KG1 (cell line): ENCODE results near the gene TLL1.

Experiments used
- DNase-seq: peaks from one replicate; lab custom pipeline; 2025; lab: John Stamatoyannopoulos, UW

The TLL1 gene

DNA sequence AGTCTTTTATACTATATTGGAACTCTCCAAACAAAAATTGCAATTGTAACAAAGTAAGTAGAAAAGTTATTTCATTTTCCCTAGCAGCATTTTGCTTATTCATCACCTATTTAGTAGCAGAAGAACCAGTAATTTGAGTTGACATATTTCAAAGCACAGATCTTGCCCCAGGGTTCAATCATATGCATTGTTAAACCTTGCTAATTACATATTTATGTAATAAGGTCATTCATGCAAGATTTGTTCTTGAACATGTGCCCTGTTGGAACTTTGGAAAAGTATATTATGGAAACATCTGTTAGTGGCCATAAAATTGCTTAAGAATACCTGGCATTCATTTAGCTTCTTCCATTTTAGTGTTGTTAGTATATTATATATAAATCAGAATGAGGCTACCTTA is 191.7 kb downstream of the TLL1 start:
- no peak for DNase-seq

DNA sequence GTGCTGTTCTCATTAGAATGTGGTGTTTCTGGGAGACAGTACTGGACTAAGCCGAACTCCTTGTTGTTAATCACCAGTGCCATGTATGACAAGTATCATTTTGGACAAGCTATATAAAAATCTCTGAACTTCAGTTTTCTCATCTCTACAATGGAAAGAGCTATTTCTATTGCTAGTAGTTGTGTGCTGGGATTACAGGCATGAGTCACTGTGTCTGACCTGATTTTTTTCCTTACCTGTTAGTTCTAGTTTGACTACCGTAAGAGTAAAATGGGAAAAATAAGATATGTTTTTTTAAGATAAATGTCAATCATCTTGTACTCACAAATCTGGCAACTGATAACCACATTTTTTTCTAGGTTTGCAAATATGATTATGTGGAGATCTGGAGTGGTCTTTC is 192.3 kb downstream of the TLL1 start:
- DNase-seq = no peak

DNA sequence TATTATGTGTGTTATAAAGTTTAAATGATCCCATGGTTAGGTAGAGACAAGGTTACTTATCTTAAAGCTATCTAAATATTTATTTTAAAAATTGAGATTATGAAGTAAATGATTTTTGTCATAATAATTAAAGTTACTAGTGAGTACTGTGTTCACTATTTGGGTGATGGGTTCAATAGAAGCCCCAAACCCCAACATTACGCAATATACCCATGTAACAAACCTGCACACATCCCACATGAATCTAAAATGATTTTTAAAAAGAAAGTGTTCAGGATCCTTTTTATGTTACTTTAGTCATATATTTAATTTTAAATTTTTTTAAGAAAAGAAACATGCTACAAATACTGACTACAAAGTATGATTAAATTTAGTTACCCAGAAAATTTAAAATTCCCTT is 193.9 kb downstream of the TLL1 start:
- no peak for DNase-seq

DNA sequence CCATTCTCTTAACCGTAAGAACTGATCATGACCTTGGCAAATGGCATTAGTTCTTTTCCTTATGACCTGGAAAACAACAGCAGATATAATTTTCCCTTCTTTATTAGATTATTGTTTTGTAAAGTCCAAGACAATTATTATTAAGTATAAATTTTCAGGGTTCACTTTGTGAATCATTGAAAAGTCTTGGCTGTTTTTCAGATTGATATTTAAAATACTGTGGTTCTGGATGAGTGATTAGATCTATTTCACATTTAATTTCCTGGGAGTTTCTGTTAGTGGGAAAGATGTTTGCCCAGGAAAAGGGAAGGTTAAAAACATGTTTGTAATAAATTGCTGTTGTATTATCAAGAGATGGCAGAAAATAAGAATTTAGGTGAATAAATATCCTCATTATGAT is 194.9 kb downstream of the TLL1 start:
- DNase-seq = no peak

DNA sequence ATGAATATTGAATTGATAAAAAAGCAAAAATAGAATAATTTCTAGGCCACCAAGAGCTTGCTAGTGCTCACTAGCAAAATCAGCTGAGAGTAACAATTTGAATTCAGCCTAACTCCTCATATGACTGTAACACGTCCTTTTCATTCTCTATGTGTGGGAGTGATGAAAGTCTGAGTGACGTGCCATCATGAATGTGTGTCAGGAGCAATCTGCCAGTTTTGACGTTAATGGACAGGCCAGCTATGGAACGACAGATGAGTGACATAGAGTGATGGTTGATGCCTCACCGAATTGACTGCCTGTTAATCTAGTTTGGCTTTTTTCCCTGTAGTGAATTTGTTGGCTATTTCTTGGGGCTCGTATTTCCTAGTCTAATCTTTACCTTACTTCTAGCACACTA is 200.7 kb downstream of the TLL1 start:
- no peak for DNase-seq

DNA sequence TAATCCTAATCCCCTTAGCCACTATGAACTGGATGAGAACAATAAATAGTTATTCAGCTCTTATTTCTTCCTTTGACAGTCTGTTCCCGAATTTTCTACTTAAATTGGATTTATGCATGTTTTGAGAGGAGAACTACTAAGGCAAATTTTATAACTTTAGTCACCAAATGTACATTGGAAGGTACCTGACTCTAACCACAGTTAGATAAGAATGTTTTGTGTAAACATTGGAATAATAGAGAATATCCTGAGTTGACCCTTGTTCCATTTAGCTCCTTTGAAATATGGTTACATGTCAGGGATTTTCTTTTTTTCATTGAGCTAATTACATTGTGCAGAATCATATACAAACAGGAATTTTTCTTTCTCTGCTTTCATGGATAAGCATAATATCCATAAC is 202.6 kb downstream of the TLL1 start:
- no peak for DNase-seq

DNA sequence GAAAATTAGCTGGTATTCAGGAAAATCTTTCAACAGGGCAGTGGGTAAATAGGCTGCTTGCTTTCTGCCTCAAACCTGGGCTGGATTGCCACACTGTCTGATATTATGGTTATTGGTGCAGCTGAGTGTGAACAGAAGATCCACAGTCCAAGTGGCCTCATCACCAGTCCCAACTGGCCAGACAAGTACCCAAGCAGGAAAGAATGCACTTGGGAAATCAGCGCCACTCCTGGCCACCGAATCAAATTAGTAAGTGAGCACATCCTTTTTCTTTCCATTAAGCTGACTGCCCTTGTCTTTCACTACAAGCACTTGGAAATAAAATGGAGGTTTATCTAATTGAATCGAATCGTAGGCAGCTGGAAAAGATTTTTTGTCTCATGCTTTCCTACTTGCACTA is 204.7 kb downstream of the TLL1 start:
- no peak for DNase-seq

DNA sequence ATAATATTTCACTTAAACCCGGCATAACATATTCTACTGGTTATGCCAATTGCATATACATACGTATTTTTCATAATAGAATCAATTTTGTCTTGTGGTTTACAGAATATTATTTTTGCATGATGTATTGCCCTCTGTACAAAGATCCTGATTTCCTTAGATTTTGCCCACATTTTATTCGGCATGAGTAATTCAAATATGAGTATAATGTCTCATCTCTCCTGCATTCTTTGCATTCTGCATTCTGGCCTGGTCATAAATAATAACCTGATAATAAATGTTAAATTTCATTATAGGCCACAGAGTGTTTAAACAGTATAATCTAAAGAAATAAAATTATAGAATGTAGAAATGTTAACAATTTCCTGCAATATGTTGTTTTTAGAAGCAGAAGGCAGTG is 205.3 kb downstream of the TLL1 start:
- DNase-seq = no peak

DNA sequence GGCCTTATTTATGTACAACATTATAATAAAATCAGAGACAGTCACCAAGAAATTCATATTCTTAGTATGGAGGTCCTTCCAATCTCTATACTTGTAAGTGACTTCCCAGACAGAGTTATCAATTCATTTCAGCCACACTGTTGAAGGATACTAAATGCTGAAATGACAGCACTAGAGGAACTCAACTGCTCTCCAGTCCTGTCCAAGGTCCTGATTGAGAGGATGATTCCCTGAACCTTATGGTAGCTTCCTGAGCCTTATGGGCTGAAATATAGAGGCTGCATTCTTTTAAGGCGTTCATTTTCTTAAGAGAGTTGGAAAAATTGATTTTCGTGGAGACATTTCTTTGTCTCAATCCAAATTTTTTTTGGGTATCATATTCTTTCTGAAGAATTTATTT is 205.9 kb downstream of the TLL1 start:
- no peak for DNase-seq

DNA sequence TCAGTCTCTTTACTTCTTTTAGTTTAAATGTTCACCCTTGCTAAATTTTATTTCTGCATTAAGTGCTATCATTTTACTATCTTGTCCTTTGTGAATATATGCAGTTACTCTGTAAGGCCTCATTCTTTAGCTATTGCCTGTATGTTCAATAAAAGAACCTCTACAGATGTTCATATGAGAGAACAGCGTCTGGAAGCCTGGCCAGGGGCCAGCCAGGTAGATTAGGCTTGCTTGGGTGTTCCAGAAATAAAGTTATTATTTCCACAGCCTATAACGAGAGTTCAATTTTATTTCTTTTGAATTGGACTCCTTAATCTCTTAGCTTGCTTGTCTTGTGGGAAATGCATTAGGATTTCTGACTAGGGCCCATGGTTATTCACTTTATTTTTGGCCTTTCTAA is 214.5 kb downstream of the TLL1 start:
- no peak for DNase-seq

DNA sequence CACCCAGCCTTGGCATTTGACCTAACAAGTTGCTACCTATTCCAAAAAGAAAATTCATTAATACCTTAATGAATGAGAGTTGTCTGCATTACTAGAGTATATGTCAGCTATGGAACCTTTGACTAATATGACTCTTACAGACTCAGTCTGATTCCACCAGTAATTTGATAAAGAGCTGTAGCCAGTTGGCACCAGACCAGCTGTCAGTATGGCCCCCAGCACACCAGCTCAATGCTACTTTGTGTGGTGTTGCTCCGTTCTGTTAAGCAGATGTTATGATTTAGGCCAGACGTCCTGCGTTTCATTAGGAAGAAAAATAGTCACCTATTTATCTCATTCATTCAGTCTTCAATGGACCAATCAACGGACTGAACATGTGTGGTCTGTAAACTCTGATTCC is 215.5 kb downstream of the TLL1 start:
- DNase-seq = no peak

DNA sequence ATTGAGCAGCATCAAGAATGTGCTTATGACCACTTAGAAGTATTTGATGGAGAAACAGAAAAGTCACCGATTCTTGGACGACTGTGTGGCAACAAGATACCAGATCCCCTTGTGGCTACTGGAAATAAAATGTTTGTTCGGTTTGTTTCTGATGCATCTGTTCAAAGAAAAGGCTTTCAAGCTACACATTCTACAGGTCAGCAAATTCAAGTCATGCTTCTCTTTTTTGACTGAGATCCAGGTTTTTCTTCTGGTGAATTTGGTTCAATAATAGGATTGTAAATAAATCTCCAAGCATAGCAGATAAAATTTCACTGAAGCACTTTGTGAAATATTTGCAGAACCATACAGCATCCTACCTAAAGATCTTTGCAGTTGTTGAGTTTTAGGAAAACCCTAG is 218.1 kb downstream of the TLL1 start:
- no peak for DNase-seq

DNA sequence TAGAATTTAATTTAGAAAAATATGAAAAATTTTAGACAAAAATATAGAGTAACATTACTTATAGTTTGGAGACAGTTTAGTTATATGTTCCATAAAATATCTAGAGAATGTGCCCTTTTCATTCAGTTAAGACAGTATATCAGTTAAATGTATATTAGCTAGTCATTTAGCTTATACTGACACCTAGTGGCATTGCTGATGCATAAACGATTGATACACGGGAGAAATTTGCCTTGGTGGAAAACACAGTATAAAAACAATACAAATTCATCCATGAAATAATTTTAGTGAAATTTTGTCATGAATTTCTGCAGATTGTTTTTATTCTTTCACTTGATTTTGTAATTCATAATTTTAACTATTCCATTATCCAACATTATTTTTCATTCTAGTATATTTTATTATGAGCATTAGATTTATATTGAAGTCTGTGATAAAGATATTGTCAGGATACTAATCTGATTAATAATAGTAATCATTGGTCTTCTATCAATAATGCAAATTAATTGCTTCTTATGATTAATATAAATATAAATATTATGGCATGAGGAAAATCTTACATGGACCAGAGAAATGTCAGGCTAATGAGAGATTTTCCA is 219.0 kb downstream of the TLL1 start:
- DNase-seq = no peak

DNA sequence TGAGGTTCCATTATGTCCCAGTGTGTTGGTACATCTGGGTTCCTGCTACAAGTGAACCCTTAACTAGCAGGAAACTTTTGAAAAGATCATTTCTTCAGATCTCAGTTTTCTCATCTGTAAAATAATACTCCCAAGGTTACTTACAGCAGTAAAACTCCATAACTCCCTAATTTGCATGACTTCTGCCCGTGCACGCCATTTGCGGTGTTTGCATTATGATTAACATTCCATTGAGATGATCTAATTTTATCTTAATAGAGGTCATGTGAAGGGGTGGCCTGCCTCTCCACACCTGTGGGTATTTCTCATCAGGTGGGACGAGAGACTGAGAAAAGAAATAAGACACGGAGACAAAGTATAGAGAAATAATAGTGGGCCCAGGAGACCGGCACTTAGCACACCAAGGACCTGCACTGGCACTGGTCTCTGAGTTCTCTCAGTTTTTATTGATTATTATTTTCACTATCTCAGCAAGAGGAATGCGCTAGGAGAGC is 219.8 kb downstream of the TLL1 start:
- no peak for DNase-seq

DNA sequence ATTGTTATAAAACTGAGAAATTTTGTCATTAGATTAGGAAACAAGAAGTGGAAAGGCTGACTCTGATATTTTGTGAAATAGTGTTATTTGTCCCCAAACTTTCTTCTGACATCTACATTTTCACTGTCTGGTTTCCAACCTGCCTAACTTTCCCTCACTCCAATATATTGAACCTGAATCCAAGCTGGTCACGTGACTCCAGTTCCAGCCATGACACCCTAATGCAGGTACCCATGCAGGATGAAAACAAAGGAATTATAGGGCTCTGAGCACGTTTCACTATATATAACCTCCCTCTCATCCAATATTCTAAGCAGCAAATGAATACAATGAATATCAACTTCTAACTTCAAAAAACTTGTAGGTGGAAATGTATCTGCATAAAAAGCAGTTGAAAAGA is 231.6 kb downstream of the TLL1 start:
- no peak for DNase-seq

DNA sequence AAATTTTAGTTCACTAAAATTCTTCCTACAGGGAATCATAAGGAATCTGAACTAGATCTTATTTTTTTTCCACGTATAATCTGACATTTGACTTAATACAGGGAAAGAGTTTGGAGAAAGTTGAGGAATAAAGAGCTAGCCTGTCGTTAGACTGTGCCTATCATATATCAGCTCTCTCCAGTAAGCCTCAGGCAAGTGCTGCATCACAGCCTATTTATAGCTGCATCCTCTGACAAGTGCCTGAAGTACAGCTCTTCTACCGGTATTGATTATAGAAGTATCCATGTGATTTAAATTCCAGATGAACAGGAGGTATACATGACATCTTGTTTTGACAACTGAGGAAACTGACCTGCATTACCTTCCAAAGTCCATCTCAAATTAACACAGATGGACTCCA is 248.9 kb downstream of the TLL1 start:
- DNase-seq = no peak

DNA sequence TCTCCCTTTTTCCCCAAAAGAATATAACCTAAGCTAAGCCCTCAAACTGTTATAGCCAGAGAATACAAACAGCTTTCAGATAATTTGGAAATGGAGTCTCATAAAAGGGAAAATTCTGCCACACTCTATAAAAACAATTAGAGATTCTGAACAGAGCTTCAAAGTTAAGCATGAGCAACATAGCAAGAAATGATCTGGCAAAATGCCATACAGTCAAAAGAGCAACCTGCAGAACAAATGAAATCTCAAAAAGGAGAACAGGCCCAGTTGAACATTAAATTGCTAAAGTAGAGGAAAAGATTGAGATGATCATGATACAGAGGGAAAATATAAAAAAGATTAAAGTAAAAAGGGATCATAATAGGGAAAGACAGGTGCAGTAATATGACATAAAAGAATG is 250.5 kb downstream of the TLL1 start:
- DNase-seq = no peak

DNA sequence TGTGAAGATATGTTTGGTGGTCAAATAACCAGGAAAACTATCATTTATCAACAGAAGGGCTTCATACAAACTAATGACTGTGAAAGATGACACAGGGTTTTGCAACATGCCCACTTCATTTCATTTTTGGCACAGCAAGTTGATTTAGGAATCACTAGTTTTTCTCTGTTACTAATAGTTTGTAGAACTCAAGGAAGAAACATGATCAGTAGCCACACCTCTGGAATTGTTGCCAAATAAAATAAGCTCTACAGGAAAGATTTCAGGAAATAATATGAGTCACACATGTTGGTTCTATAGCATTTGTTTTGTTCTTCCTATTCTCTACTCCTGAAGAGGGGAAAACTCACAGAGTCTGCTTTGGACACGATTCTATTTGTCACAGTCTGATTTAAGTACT is 255.4 kb downstream of the TLL1 start:
- DNase-seq = no peak

DNA sequence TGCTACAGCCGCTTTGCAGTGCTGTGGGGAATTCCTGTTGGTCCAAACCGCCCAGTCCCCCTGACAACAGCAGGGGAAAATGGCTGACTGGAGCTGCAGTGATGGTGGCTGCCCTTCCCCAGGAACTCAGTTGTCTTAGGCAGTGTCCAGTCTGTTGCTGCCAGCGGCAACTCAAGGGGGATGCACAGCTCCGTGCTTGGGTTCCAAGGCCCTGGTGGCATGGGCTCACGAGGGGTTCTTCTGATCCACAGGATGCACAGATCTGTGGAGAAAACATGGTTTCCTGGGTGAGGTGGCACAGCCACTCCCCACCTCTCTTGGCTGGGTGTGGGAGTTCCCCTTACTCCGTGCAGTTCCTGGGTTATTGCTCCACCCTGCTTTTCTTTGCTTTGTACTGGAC is 261.2 kb downstream of the TLL1 start:
- DNase-seq = no peak

DNA sequence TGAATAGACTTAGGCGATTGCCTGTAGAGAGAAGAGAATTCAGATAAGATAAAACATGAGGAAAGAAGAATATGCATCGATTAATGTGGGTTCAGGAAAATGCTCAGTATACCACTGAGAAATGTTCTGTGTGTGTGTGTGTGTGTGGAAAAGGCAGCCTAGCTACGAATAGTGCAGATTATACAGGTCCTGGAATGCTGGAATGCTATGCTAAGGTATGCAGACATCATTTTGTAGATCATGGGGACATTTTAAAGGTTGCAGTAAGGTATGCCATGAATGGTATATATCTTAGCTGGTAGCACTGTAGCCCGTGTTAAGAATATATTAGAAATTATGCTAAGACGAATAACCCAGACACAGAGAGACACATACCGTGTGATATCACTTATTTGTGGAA is 267.9 kb downstream of the TLL1 start:
- DNase-seq = no peak

DNA sequence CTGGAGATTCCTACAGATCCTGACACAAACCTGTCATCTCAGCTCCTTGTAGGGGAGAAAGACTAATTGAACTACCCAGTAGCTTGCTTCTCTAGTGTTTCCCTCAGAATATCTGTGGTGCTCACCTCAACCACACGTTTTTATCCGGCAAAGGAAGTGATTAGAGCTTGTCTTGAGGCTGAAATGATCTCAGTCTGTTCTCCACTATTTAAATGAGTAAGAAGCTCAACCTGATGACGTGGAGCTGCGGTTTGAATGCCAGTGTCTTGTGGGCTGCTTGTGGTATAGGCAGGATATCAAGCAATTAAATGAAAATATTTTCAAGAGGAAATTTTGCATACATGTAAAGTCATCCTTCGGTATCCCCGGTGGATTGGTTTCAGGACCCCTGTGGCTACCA is 270.2 kb downstream of the TLL1 start:
- no peak for DNase-seq

DNA sequence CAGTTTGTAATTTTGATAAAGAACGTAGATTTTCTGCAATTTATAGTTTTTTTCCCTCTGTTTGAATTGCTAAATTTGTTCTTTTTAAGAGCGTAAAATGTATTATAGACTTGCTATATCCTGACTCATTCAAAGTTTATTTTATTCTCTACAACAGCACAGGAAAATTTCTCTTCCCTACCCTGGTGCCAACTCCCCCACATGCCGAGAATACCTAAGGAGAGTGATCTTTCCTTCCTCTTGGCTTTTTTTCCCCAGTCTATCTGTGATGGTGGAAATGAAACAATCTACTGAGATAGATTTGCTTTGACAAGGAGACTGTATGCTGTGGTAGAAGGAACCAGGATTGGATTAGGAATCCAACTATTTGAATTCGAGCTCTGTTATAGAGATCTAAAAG is 271.6 kb downstream of the TLL1 start:
- DNase-seq = no peak

DNA sequence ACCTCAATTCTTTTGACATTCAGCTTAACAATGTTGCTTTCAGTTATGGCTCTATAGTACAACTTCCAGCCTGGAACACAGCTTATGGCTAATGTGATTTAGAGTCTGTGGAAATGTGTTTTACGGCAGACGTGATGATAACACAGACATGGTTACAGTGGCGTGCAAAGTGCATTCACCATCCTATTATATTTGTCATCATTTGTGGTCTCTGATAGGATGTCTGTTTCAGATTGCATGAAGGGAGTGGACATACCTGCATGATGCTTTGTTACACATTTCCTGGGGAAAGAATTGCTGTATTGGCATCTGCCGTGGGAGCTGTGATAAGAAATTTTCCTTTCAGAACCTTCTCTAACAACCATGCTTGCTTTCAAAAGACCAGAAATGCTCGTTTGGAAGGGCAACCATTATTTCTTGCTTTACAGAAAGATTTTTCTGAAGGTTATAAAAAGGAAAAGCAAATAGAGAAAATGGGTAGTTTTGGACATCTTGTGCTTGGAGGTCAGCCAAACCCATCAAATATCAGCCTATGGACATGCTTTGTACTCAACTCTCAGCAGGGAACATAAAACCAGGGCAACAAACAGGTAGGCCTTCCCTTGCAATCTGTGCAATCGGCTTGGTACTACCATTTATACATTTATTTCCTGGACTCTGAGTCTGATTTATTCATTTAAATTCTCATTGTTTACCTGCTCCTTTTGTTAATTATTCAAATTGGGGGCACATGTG is 273.9 kb downstream of the TLL1 start:
- no peak for DNase-seq
